Panc1 (cell line): Measurements from ENCODE around the gene FIP1L1.

Experiments used
- CTCF ChIP-seq: fragments of 450-650 bp; IDR thresholded peaks from 2 replicates; pipeline ENCODE4 v1.5.1; 2017; ENCODE audit warnings: mild to moderate bottlenecking
- TCF7L2 ChIP-seq: IDR thresholded peaks from 2 replicates; pipeline ENCODE4 v1.6.1; 2011; ENCODE audit warnings: mild to moderate bottlenecking, low read depth, low read length, inconsistent platforms

- TF ChIP-seq CTCF (no peak), TCF7L2 (no peak)
Observed at GRCh38 chr4:53371843-53372521, 5.5 kb upstream of the FIP1L1 start.
